Duodenal mucosa (tissue), 2 donors: ENCODE data around the gene NLRX1.
"Not testable (repeated sequence)": the region's sequence is repeated elsewhere in the genome, so short reads cannot be mapped to it uniquely, and the experiment has no call there.

Experiments used
- H3K27ac ChIP-seq: one replicate; pipeline ENCODE4 v1.7.0; 2013; ENCODE audit warnings: low read depth, low read length
- H3K27me3 ChIP-seq, 2 donors: one replicate each; pipeline ENCODE4 v1.7.0; 2013; ENCODE audit warnings: low read length in 2 of 2, control low read depth in 1 of 2; ENCODE audit not compliant: insufficient read depth in 2 of 2, control insufficient read depth in 1 of 2
- H3K36me3 ChIP-seq, 2 donors: one replicate each; pipeline ENCODE4 v1.7.0; 2013; ENCODE audit warnings: low read length in 2 of 2, control low read depth in 1 of 2; ENCODE audit not compliant: insufficient read depth in 2 of 2, control insufficient read depth in 1 of 2
- H3K4me1 ChIP-seq, 2 donors: one replicate each; pipeline ENCODE4 v1.7.0; 2013; ENCODE audit warnings: low read length in 2 of 2, control low read depth in 1 of 2; ENCODE audit not compliant: insufficient read depth in 2 of 2, control insufficient read depth in 1 of 2
- H3K4me3 ChIP-seq, 2 donors: one replicate each; pipeline ENCODE4 v1.7.0; 2013; ENCODE audit warnings: low read length in 2 of 2, low read depth in 1 of 2
- H3K9ac ChIP-seq, 2 donors: one replicate each; pipeline ENCODE4 v1.7.0; 2013; ENCODE audit warnings: low read length in 2 of 2, low read depth in 1 of 2
- H3K9me3 ChIP-seq, 2 donors: one replicate each; pipeline ENCODE4 v1.7.0; 2013; ENCODE audit warnings: low read length in 2 of 2, control low read depth in 1 of 2; ENCODE audit not compliant: control insufficient read depth in 1 of 2

Gene NLRX1

DNA sequence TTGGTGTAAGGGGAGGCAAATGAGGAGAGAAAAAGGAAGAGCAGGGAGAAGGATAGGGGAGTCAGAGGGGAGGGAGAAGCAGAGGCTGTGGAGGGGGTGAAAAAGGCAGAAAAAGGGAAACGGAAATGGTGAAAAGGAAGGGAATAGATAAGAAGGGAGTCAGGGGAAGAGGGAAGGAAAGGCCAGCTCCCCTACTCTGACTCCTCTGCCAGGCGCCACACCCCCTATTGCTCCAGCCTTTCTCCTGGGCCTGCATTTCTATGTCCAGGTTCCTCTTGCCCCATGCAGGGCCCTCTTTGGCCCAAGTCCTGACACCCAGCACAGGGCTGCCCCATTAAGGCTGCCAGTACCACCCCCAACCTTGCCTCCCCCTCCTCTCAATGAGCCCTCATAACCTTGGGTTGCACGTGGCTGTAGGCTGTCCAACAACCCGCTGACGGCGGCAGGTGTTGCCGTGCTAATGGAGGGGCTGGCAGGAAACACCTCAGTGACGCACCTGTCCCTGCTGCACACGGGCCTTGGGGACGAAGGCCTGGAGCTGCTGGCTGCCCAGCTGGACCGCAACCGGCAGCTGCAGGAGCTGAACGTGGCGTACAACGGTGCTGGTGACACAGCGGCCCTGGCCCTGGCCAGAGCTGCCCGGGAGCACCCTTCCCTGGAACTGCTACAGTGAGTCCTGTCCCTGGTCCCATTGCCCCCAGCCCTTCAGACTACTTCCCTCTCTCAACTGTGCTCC, 13.3 kb downstream of the NLRX1 start:
- H3K9ac ChIP-seq, result no peak overlapping the region
- no peaks in the 10 kb centered on the region for H3K27me3 ChIP-seq
- H3K4me1 ChIP-seq, result peaks cover 10 to 18% of the 10 kb centered on the region in 2 donors
- H3K9me3 ChIP-seq, result no peaks in the 10 kb centered on the region
- no peak overlapping the region for H3K27ac ChIP-seq
- H3K36me3 ChIP-seq, result peaks cover 3 to 16% of the 10 kb centered on the region in 2 donors
- H3K4me3 ChIP-seq, result no peak overlapping the region

DNA sequence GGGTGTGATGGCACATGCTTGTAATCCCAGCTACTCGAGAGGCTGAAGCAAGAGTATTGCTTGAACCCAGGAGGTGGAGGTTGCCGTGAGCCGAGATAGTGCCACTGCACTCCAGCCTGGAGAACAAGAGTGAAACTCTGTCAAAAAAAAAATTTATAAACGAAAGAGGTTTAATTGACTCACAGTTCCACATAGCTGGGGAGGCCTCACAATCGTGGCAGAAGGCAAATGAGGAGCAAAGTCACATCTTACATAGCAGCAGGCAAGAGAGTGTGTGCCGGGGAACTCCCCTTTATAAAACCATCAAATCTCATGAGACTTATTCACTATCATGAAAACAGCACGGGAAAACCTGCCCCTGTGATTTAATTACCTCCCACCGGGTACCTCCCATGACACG, 15.9 kb downstream of the NLRX1 start:
- not testable (repeated sequence) for H3K27ac ChIP-seq, H3K9me3 ChIP-seq
- H3K36me3 ChIP-seq, result peaks cover 3 to 11% of the 10 kb centered on the region in 2 donors

DNA sequence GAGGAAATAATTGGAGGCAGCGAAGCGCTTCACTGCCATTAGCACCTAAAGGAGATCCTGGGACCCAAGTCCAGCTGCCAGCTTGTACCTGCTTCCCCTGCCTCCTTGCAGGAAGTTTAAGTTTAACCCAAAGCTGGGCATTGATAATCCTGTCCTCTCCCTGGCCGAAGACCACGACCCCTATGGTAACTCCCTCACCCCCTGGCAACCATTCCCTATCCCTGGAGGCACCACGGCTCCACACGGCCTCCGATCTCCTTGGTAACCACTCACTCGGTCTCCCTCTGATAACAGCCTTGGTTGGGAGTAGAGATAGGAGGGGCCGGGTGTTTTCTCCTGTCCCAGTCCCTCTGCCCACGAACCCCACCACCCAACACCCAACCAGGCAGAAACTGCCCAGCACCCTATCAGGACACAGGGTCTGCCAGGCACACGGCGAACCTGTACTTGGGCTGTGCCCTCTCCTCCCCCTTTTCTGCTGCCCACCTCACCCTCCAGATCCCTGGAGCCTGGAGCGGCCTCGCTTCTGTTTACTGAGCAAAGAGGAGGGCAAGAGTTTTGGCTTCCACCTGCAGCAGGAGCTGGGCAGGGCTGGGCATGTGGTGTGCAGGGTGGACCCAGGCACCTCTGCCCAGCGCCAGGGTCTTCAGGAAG, 17.6 kb downstream of the NLRX1 start:
- Histone ChIP-seq H3K9me3 (no peaks in the 10 kb centered on the region), H3K9ac (peak overlapping the region; percentile 48 to 61), H3K27ac (no peak overlapping the region)

More for the DNA sequence above, 15.9 kb downstream of the NLRX1 start:
- not testable (repeated sequence) for H3K27me3 ChIP-seq, H3K9ac ChIP-seq, H3K4me3 ChIP-seq
- peaks cover 20 to 21% of the 10 kb centered on the region in 2 donors for H3K4me1 ChIP-seq

DNA sequence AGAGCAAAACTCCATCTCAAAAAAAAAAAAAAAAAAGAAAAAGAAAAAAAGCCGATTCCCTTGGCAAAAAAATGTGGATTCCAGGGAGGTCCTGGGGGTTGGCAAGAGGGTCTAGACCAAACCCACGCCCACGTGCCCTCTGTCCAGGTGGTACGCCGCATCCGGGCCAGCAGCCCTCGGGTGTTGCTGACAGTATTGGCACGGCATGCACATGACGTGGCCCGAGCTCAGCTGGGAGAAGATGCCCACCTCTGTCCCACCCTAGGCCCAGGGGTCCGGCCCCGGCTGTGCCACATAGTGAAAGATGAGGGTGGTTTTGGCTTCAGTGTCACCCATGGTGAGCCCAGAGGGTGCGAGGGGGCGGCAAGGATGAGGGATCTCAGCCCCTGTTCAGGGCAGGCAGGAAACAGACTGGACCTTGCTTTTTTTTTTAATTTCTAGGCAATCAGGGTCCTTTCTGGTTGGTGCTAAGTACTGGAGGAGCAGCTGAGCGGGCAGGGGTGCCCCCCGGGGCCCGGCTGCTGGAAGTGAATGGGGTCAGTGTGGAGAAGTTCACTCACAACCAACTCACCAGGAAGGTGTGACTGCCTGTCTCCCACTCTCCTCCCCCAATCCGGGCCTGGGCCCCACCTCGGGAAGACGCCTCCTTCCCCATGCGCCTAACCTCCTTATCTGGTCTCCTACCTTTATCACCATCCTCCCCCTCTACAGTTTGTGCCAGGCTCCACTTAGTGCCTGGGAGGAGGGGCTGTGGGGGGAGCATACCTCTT, 18.8 kb downstream of the NLRX1 start:
- H3K27me3 ChIP-seq, result no peaks in the 10 kb centered on the region
- H3K9me3 ChIP-seq, result no peaks in the 10 kb centered on the region
- H3K4me3 ChIP-seq, result peak overlapping the region in 1 of 2 donors; percentile 3
- no peak overlapping the region for H3K27ac ChIP-seq
- H3K36me3 ChIP-seq, result peaks cover 3 to 4% of the 10 kb centered on the region in 2 donors
- no peak overlapping the region for H3K9ac ChIP-seq
- H3K4me1 ChIP-seq, result peaks cover 18 to 21% of the 10 kb centered on the region in 2 donors

More for the DNA sequence above, 17.6 kb downstream of the NLRX1 start:
- peaks cover 21 to 23% of the 10 kb centered on the region in 2 donors for H3K4me1 ChIP-seq
- H3K4me3 ChIP-seq, result peak overlapping the region; percentile 67 to 69
- H3K27me3 ChIP-seq, result no peaks in the 10 kb centered on the region
- peaks cover 3 to 4% of the 10 kb centered on the region in 2 donors for H3K36me3 ChIP-seq

GRCh38 chr11:119188067-119188466, 19.5 kb downstream of the NLRX1 start:
- no peaks in the 10 kb centered on the region for H3K27me3 ChIP-seq
- H3K36me3 ChIP-seq, result peaks cover 3 to 4% of the 10 kb centered on the region in 2 donors
- no peak overlapping the region for H3K4me3 ChIP-seq
- H3K4me1 ChIP-seq, result peaks cover 17% of the 10 kb centered on the region in 2 donors
- H3K9me3 ChIP-seq, result no peaks in the 10 kb centered on the region
- H3K27ac ChIP-seq, result no peak overlapping the region
- H3K9ac ChIP-seq, result no peak overlapping the region

- peaks cover 0 to under 1% of the 10 kb centered on the region in 2 donors for H3K36me3 ChIP-seq
- no peaks in the 10 kb centered on the region for H3K9me3 ChIP-seq
- H3K27me3 ChIP-seq, result no peaks in the 10 kb centered on the region
- H3K9ac ChIP-seq, result no peak overlapping the region
- H3K27ac ChIP-seq, result no peak overlapping the region
- peaks cover 11 to 13% of the 10 kb centered on the region in 2 donors for H3K4me1 ChIP-seq
- no peak overlapping the region for H3K4me3 ChIP-seq
These were observed 20.4 kb downstream of the NLRX1 start for GRCh38 chr11:119188887-119189286.

DNA sequence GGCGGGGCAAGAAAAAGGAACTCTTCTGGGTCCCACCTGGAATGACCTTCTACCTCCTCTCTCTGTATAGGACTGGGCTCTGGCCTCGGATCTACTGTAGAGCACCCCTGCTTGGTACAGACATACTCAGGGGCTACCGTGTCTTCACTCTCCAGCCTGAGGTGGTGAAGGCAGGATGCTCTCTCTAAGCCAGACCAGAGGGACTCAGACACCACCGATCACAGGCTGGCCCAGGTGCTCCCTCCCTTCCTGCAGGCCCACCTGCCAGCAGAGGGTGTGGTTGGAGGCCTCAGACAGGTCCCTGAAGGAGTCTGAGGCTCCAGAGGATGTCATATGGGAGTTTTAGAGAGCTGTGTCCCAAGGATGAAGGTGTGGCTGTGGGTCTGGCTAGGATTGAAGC, 20.9 kb downstream of the NLRX1 start:
- Histone ChIP-seq H3K27me3 (no peaks in the 10 kb centered on the region), H3K4me3 (no peak overlapping the region), H3K9ac (no peak overlapping the region), H3K4me1 (peaks cover 11 to 13% of the 10 kb centered on the region in 2 donors), H3K9me3 (no peaks in the 10 kb centered on the region), H3K36me3 (no peaks in the 10 kb centered on the region), H3K27ac (no peak overlapping the region)

GRCh38 chr11:119190531-119190930, 22.0 kb downstream of the NLRX1 start:
- H3K9ac ChIP-seq, result no peak overlapping the region
- H3K36me3 ChIP-seq, result no peaks in the 10 kb centered on the region
- H3K27me3 ChIP-seq, result no peaks in the 10 kb centered on the region
- H3K4me1 ChIP-seq, result peaks cover 11 to 17% of the 10 kb centered on the region in 2 donors
- H3K9me3 ChIP-seq, result no peaks in the 10 kb centered on the region
- H3K4me3 ChIP-seq, result no peak overlapping the region
- H3K27ac ChIP-seq, result no peak overlapping the region

GRCh38 chr11:119191265-119191664, 22.7 kb downstream of the NLRX1 start:
- not testable (repeated sequence) for H3K36me3 ChIP-seq, H3K4me3 ChIP-seq, H3K9ac ChIP-seq, H3K9me3 ChIP-seq, H3K27me3 ChIP-seq, H3K27ac ChIP-seq
- peaks cover 8 to 19% of the 10 kb centered on the region in 2 donors for H3K4me1 ChIP-seq

- H3K27me3 ChIP-seq, result no peaks in the 10 kb centered on the region
- peaks cover 8 to 19% of the 10 kb centered on the region in 2 donors for H3K4me1 ChIP-seq
- no peak overlapping the region for H3K4me3 ChIP-seq
- no peak overlapping the region for H3K27ac ChIP-seq
- H3K36me3 ChIP-seq, result no peaks in the 10 kb centered on the region
- no peak overlapping the region for H3K9ac ChIP-seq
- no peaks in the 10 kb centered on the region for H3K9me3 ChIP-seq
These were observed 23.6 kb downstream of the NLRX1 start for GRCh38 chr11:119192111-119192510.
